GM19240 (cell line): ENCODE results near the gene PRR5L.

Source experiments
- DNase-seq: peaks from one replicate; pipeline ENCODE4 v3.0.0; 2011; ENCODE audit warnings: low spot score; ENCODE audit not compliant: insufficient read length

Gene PRR5L

GRCh38 chr11:36357831-36358230 is 61.7 kb downstream of the PRR5L start:
- DNase-seq = no peak

- no peak for DNase-seq
Measured at GRCh38 chr11:36358436-36358835, 62.3 kb downstream of the PRR5L start.

GRCh38 chr11:36360318-36360717 is 64.2 kb downstream of the PRR5L start:
- no peak for DNase-seq

- no peak for DNase-seq
Measured at GRCh38 chr11:36360826-36361415, 64.8 kb downstream of the PRR5L start.

- no peak for DNase-seq
Measured at GRCh38 chr11:36361472-36361871, 65.4 kb downstream of the PRR5L start.

GRCh38 chr11:36361901-36362391 is 65.9 kb downstream of the PRR5L start:
- no peak for DNase-seq

- DNase-seq = no peak
Measured at GRCh38 chr11:36362902-36363301, 66.8 kb downstream of the PRR5L start.

- DNase-seq = no peak
Measured at GRCh38 chr11:36363361-36364268, 67.5 kb downstream of the PRR5L start.

GRCh38 chr11:36364551-36365325 is 68.7 kb downstream of the PRR5L start:
- no peak for DNase-seq

- DNase-seq = no peak
Measured at GRCh38 chr11:36365907-36366306, 69.8 kb downstream of the PRR5L start.

GRCh38 chr11:36367806-36368680 is 72.0 kb downstream of the PRR5L start:
- DNase-seq = no peak

- DNase-seq = no peak
Measured at GRCh38 chr11:36371181-36371580, 75.1 kb downstream of the PRR5L start.

- DNase-seq = no peak
Measured at GRCh38 chr11:36371590-36371989, 75.5 kb downstream of the PRR5L start.

- DNase-seq = no peak
Measured at GRCh38 chr11:36372101-36372771, 76.1 kb downstream of the PRR5L start.

GRCh38 chr11:36373016-36374010 is 77.2 kb downstream of the PRR5L start:
- no peak for DNase-seq

- no peak for DNase-seq
Measured at GRCh38 chr11:36374726-36375125, 78.6 kb downstream of the PRR5L start.

- DNase-seq = no peak
Measured at GRCh38 chr11:36375353-36376008, 79.4 kb downstream of the PRR5L start.

- no peak for DNase-seq
Measured at GRCh38 chr11:36376009-36376887, 80.2 kb downstream of the PRR5L start.
